ENCODE results near the gene ARHGAP18.

ARHGAP18 gene

GRCh38 chr6:129667034-129667433 lies 42.9 kb downstream of the ARHGAP18 start:
- Histone ChIP-seq H3K4me1 (ENCODE audit: control insufficient read depth, insufficient read depth, low read length) (peaks cover 22% of the 10 kb centered on the region), H3K9ac (ENCODE audit: low read length) (no peak overlapping the region)

GRCh38 chr6:129665555-129665954 lies 44.4 kb downstream of the ARHGAP18 start:
- Histone ChIP-seq H3K27ac (ENCODE audit: low read depth, low read length) (no peak overlapping the region), H3K9me3 (ENCODE audit: control insufficient read depth, insufficient read depth, low read depth, low read length) (no peaks in the 10 kb centered on the region), H3K9ac (ENCODE audit: low read length) (no peak overlapping the region), H3K36me3 (ENCODE audit: control insufficient read depth, insufficient read depth, low read length) (no peaks in the 10 kb centered on the region), H3K4me1 (ENCODE audit: control insufficient read depth, insufficient read depth, low read length) (peaks cover 16% of the 10 kb centered on the region; the same call in 1 of the 2 replicates), H3K4me3 (ENCODE audit: low read depth, low read length) (no peak overlapping the region), H3K27me3 (ENCODE audit: control insufficient read depth, insufficient read depth, low read length) (no peaks in the 10 kb centered on the region)

More at GRCh38 chr6:129667034-129667433, 42.9 kb downstream of the ARHGAP18 start:
- Histone ChIP-seq H3K36me3 (ENCODE audit: control insufficient read depth, insufficient read depth, low read length) (no peaks in the 10 kb centered on the region), H3K9me3 (ENCODE audit: control insufficient read depth, insufficient read depth, low read depth, low read length) (no peaks in the 10 kb centered on the region), H3K27me3 (ENCODE audit: control insufficient read depth, insufficient read depth, low read length) (no peaks in the 10 kb centered on the region), H3K27ac (ENCODE audit: low read depth, low read length) (no peak overlapping the region), H3K4me3 (ENCODE audit: low read depth, low read length) (no peak overlapping the region)

GRCh38 chr6:129663531-129663930 lies 46.4 kb downstream of the ARHGAP18 start:
- Histone ChIP-seq H3K27ac (ENCODE audit: low read depth, low read length) (no peak overlapping the region), H3K9me3 (ENCODE audit: control insufficient read depth, insufficient read depth, low read depth, low read length) (no peaks in the 10 kb centered on the region), H3K36me3 (ENCODE audit: control insufficient read depth, insufficient read depth, low read length) (no peaks in the 10 kb centered on the region), H3K27me3 (ENCODE audit: control insufficient read depth, insufficient read depth, low read length) (no peaks in the 10 kb centered on the region), H3K4me3 (ENCODE audit: low read depth, low read length) (no peak overlapping the region), H3K4me1 (ENCODE audit: control insufficient read depth, insufficient read depth, low read length) (peaks cover 17% of the 10 kb centered on the region), H3K9ac (ENCODE audit: low read length) (no peak overlapping the region)

- Histone ChIP-seq H3K27me3 (ENCODE audit: control insufficient read depth, insufficient read depth, low read length) (no peaks in the 10 kb centered on the region), H3K9me3 (ENCODE audit: control insufficient read depth, insufficient read depth, low read depth, low read length) (no peaks in the 10 kb centered on the region), H3K36me3 (ENCODE audit: control insufficient read depth, insufficient read depth, low read length) (no peaks in the 10 kb centered on the region), H3K4me3 (ENCODE audit: low read depth, low read length) (no peak overlapping the region), H3K27ac (ENCODE audit: low read depth, low read length) (no peak overlapping the region), H3K9ac (ENCODE audit: low read length) (no peak overlapping the region), H3K4me1 (ENCODE audit: control insufficient read depth, insufficient read depth, low read length) (peaks cover 15% of the 10 kb centered on the region)
Observed at GRCh38 chr6:129662980-129663431, 47.0 kb downstream of the ARHGAP18 start.

GRCh38 chr6:129662406-129662766 lies 47.6 kb downstream of the ARHGAP18 start:
- Histone ChIP-seq H3K9ac (ENCODE audit: low read length) (no peak overlapping the region), H3K4me1 (ENCODE audit: control insufficient read depth, insufficient read depth, low read length) (peaks cover 8% of the 10 kb centered on the region), H3K27me3 (ENCODE audit: control insufficient read depth, insufficient read depth, low read length) (no peaks in the 10 kb centered on the region), H3K27ac (ENCODE audit: low read depth, low read length) (no peak overlapping the region), H3K9me3 (ENCODE audit: control insufficient read depth, insufficient read depth, low read depth, low read length) (no peaks in the 10 kb centered on the region), H3K4me3 (ENCODE audit: low read depth, low read length) (no peak overlapping the region), H3K36me3 (ENCODE audit: control insufficient read depth, insufficient read depth, low read length) (no peaks in the 10 kb centered on the region)

GRCh38 chr6:129661536-129662405 lies 48.2 kb downstream of the ARHGAP18 start:
- Histone ChIP-seq H3K4me1 (ENCODE audit: control insufficient read depth, insufficient read depth, low read length) (peaks cover 8% of the 10 kb centered on the region), H3K27ac (ENCODE audit: low read depth, low read length) (no peak overlapping the region), H3K36me3 (ENCODE audit: control insufficient read depth, insufficient read depth, low read length) (no peaks in the 10 kb centered on the region), H3K9ac (ENCODE audit: low read length) (no peak overlapping the region), H3K27me3 (ENCODE audit: control insufficient read depth, insufficient read depth, low read length) (no peaks in the 10 kb centered on the region), H3K4me3 (ENCODE audit: low read depth, low read length) (no peak overlapping the region), H3K9me3 (ENCODE audit: control insufficient read depth, insufficient read depth, low read depth, low read length) (no peaks in the 10 kb centered on the region)

GRCh38 chr6:129660346-129660676 lies 49.7 kb downstream of the ARHGAP18 start:
- Histone ChIP-seq H3K9ac (ENCODE audit: low read length) (no peak overlapping the region), H3K27me3 (ENCODE audit: control insufficient read depth, insufficient read depth, low read length) (no peaks in the 10 kb centered on the region), H3K4me1 (ENCODE audit: control insufficient read depth, insufficient read depth, low read length) (peaks cover 5% of the 10 kb centered on the region; the same call in 1 of the 2 replicates), H3K9me3 (ENCODE audit: control insufficient read depth, insufficient read depth, low read depth, low read length) (no peaks in the 10 kb centered on the region), H3K36me3 (ENCODE audit: control insufficient read depth, insufficient read depth, low read length) (no peaks in the 10 kb centered on the region), H3K27ac (ENCODE audit: low read depth, low read length) (no peak overlapping the region), H3K4me3 (ENCODE audit: low read depth, low read length) (no peak overlapping the region)

- H3K36me3 ChIP-seq (ENCODE audit: control insufficient read depth, insufficient read depth, low read length) = no peaks in the 10 kb centered on the region
- no peak overlapping the region for H3K27ac ChIP-seq (ENCODE audit: low read depth, low read length)
- H3K9me3 ChIP-seq (ENCODE audit: control insufficient read depth, insufficient read depth, low read depth, low read length) = no peaks in the 10 kb centered on the region
- peaks cover 5% of the 10 kb centered on the region; the same call in 1 of the 2 replicates for H3K4me1 ChIP-seq (ENCODE audit: control insufficient read depth, insufficient read depth, low read length)
- H3K9ac ChIP-seq (ENCODE audit: low read length) = no peak overlapping the region
- H3K27me3 ChIP-seq (ENCODE audit: control insufficient read depth, insufficient read depth, low read length) = no peaks in the 10 kb centered on the region
- H3K4me3 ChIP-seq (ENCODE audit: low read depth, low read length) = no peak overlapping the region
Observed at GRCh38 chr6:129659590-129660345, 50.2 kb downstream of the ARHGAP18 start.

GRCh38 chr6:129659167-129659566 lies 50.8 kb downstream of the ARHGAP18 start:
- Histone ChIP-seq H3K4me1 (ENCODE audit: control insufficient read depth, insufficient read depth, low read length) (peaks cover 5% of the 10 kb centered on the region; the same call in 1 of the 2 replicates), H3K27ac (ENCODE audit: low read depth, low read length) (no peak overlapping the region), H3K9me3 (ENCODE audit: control insufficient read depth, insufficient read depth, low read depth, low read length) (no peaks in the 10 kb centered on the region), H3K36me3 (ENCODE audit: control insufficient read depth, insufficient read depth, low read length) (no peaks in the 10 kb centered on the region), H3K27me3 (ENCODE audit: control insufficient read depth, insufficient read depth, low read length) (no peaks in the 10 kb centered on the region), H3K9ac (ENCODE audit: low read length) (no peak overlapping the region), H3K4me3 (ENCODE audit: low read depth, low read length) (no peak overlapping the region)

- H3K27ac ChIP-seq (ENCODE audit: low read depth, low read length) = no peak overlapping the region
- no peaks in the 10 kb centered on the region for H3K9me3 ChIP-seq (ENCODE audit: control insufficient read depth, insufficient read depth, low read depth, low read length)
- H3K27me3 ChIP-seq (ENCODE audit: control insufficient read depth, insufficient read depth, low read length) = no peaks in the 10 kb centered on the region
- no peaks in the 10 kb centered on the region for H3K36me3 ChIP-seq (ENCODE audit: control insufficient read depth, insufficient read depth, low read length)
- no peak overlapping the region for H3K9ac ChIP-seq (ENCODE audit: low read length)
- no peak overlapping the region for H3K4me3 ChIP-seq (ENCODE audit: low read depth, low read length)
- peaks cover 5% of the 10 kb centered on the region; the same call in 1 of the 2 replicates for H3K4me1 ChIP-seq (ENCODE audit: control insufficient read depth, insufficient read depth, low read length)
Observed at GRCh38 chr6:129657483-129657882, 52.5 kb downstream of the ARHGAP18 start.

- Histone ChIP-seq H3K36me3 (ENCODE audit: control insufficient read depth, insufficient read depth, low read length) (no peaks in the 10 kb centered on the region), H3K9me3 (ENCODE audit: control insufficient read depth, insufficient read depth, low read depth, low read length) (no peaks in the 10 kb centered on the region), H3K27me3 (ENCODE audit: control insufficient read depth, insufficient read depth, low read length) (no peaks in the 10 kb centered on the region), H3K9ac (ENCODE audit: low read length) (no peak overlapping the region), H3K27ac (ENCODE audit: low read depth, low read length) (no peak overlapping the region), H3K4me1 (ENCODE audit: control insufficient read depth, insufficient read depth, low read length) (peaks cover 5% of the 10 kb centered on the region; the same call in 1 of the 2 replicates), H3K4me3 (ENCODE audit: low read depth, low read length) (no peak overlapping the region)
Observed at GRCh38 chr6:129655334-129655733, 54.6 kb downstream of the ARHGAP18 start.
